DOHH2 (cell line): ENCODE results near the gene OR51A4.
"Not testable (repeated sequence)": the region's sequence is repeated elsewhere in the genome, so short reads cannot be mapped to it uniquely, and the experiment has no call there.

Experiments
- H3F3A ChIP-seq: fragments of 200-600 bp; sonication (generic), shearing (Covaris generic); 2 replicates; pipeline ENCODE4 v1.6.0; 2016; ENCODE audit warnings: antibody characterized with exemption, mild to moderate bottlenecking; ENCODE audit not compliant: control insufficient read depth, insufficient read depth
- H3K27ac ChIP-seq: fragments of 200-600 bp; sonication (generic); 2 replicates; pipeline ENCODE4 v1.5.1; 2014; ENCODE audit warnings: low read depth, mild to moderate bottlenecking, low read length, moderate library complexity
- H3K27me3 ChIP-seq: fragments of 200-600 bp; sonication (generic); 2 replicates; pipeline ENCODE4 v1.6.1; 2014; ENCODE audit warnings: mild to moderate bottlenecking, low read length, mixed read lengths; ENCODE audit not compliant: control insufficient read depth
- H3K36me3 ChIP-seq: fragments of 200-600 bp; sonication (generic); 2 replicates; pipeline ENCODE4 v1.6.1; 2014; ENCODE audit warnings: mild to moderate bottlenecking, low read length, moderate library complexity, mixed read lengths; ENCODE audit not compliant: control insufficient read depth
- H3K4me1 ChIP-seq: fragments of 200-600 bp; sonication (generic); 2 replicates; pipeline ENCODE4 v1.6.1; 2014; ENCODE audit warnings: mild to moderate bottlenecking, low read length, mixed read lengths; ENCODE audit not compliant: control insufficient read depth
- H3K4me2 ChIP-seq: fragments of 200-600 bp; sonication (generic); 2 replicates; pipeline ENCODE4 v1.6.0; 2014; ENCODE audit warnings: mild to moderate bottlenecking, low read length, moderate library complexity
- H3K4me3 ChIP-seq: fragments of 200-600 bp; sonication (generic); 2 replicates; pipeline ENCODE4 v1.5.1; 2014; ENCODE audit warnings: mild to moderate bottlenecking, low read length, mixed read lengths
- H3K79me2 ChIP-seq: fragments of 200-600 bp; sonication (generic); 2 replicates; pipeline ENCODE4 v1.6.1; 2014; ENCODE audit warnings: mild to moderate bottlenecking, low read length, mixed read lengths; ENCODE audit not compliant: control insufficient read depth
- H3K9me2 ChIP-seq: fragments of 200-600 bp; sonication (generic); replicated peaks from 2 replicates; pipeline ENCODE4 v1.6.1; 2014; ENCODE audit warnings: mild to moderate bottlenecking, low read length, mixed read lengths; ENCODE audit not compliant: control insufficient read depth
- H3K9me3 ChIP-seq: fragments of 200-600 bp; sonication (generic); 2 replicates; pipeline ENCODE4 v1.6.1; 2014; ENCODE audit warnings: antibody characterized with exemption, low read length, mixed read lengths; ENCODE audit not compliant: control insufficient read depth, insufficient read depth
- H4K20me1 ChIP-seq: fragments of 200-600 bp; sonication (generic); 2 replicates; pipeline ENCODE4 v1.6.0; 2014; ENCODE audit warnings: low read depth, mild to moderate bottlenecking, antibody characterized with exemption, low read length, moderate library complexity; ENCODE audit not compliant: control insufficient read depth, insufficient read depth
- CTCF ChIP-seq: fragments of 200-600 bp; sonication (generic); IDR thresholded peaks from one replicate; pipeline ENCODE4 v1.5.1; 2014; ENCODE audit warnings: antibody characterized with exemption, mild to moderate bottlenecking, low read depth, low read length; ENCODE audit not compliant: poor library complexity, severe bottlenecking
- EZH2phosphoT487 ChIP-seq: fragments of 200-600 bp; sonication (generic); IDR thresholded peaks from 2 replicates; pipeline ENCODE4 v1.6.1; 2017; ENCODE audit warnings: borderline replicate concordance, mild to moderate bottlenecking, antibody characterized with exemption, low read length, moderate library complexity, mixed read lengths

Gene OR51A4

DNA sequence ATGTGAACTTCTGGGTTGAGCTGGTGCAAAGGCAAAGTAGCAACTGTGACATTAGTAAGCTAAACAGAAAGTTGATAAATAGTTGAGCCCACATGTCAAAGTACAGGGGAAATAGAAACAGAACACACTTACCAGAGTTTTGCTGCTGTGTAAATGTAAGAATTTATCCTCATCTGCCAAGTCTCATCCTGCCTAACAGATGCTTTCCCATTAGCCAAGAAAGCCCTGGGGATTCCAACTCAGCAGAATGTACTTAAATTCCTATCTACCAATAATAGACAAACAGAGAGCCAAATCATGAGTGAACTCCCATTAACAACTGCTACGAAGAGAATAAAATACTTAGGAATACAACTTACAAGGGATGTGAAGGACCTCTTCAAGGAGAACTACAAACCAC is 15.4 kb upstream of the OR51A4 start:
- TF ChIP-seq EZH2phosphoT487 (no peak), CTCF (no peak)
- no peaks in the 10 kb centered on the region for H3K9me3 ChIP-seq
- no peak overlapping the region for H3K4me2 ChIP-seq
- H3K27ac ChIP-seq = no peak overlapping the region
- H3K4me3 ChIP-seq = no peak overlapping the region
- no peaks in the 10 kb centered on the region for H3K79me2 ChIP-seq
- no peaks in the 10 kb centered on the region for H3K27me3 ChIP-seq
- H3F3A ChIP-seq = no peaks in the 10 kb centered on the region
- H4K20me1 ChIP-seq = no peaks in the 10 kb centered on the region
- no peaks in the 10 kb centered on the region for H3K4me1 ChIP-seq
- no peaks in the 10 kb centered on the region for H3K36me3 ChIP-seq
- H3K9me2 ChIP-seq = no peaks in the 10 kb centered on the region

DNA sequence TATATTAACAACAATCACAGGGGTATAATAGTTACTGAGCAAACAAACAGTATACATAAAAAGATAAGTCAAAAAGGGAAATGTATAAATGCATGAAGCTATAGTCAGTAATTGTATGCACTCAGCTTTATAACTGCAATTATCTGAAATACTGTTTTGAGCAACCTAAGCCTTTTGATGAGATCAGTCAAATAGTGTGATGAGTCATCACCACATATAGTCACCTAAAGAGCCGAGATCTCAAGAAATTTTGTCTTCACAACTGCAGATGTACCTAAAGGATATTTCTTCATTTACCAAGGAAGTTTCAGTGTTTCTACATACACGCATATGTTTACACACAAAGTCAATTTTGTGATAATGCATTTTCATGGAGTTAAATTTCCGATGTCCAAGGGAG is 13.5 kb upstream of the OR51A4 start:
- Histone ChIP-seq H3K27ac (no peak overlapping the region), H4K20me1 (no peaks in the 10 kb centered on the region)
- TF ChIP-seq EZH2phosphoT487 (no peak), CTCF (no peak)

DNA sequence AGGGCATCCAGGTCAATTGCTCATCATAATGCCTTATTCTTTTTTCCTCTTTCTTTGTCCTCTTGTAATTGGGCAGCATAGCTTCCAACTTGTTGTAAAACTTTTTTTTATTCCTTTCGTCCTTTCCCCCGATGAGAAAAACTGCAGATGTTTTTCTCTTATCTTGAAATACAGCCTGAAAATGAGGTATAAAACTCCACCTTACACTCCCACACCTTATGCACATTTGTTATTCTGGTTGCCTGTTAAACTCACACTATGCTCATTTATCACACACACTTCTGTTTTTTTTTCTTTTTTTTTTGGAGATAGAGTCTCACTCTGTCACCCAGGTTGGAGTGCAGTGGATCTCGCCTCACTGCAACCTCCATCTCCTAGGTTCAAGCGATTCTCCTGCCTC is 10.0 kb upstream of the OR51A4 start:
- Histone ChIP-seq H3K9me2 (no peaks in the 10 kb centered on the region), H3K4me1 (no peaks in the 10 kb centered on the region), H3K4me3 (no peak overlapping the region), H3K27me3 (no peaks in the 10 kb centered on the region), H3K27ac (no peak overlapping the region), H3F3A (no peaks in the 10 kb centered on the region), H3K9me3 (no peaks in the 10 kb centered on the region), H3K4me2 (no peak overlapping the region), H3K36me3 (no peaks in the 10 kb centered on the region), H3K79me2 (no peaks in the 10 kb centered on the region), H4K20me1 (no peaks in the 10 kb centered on the region)
- TF ChIP-seq EZH2phosphoT487 = no peak
- TF ChIP-seq CTCF = no peak

More for the DNA sequence above, 13.5 kb upstream of the OR51A4 start:
- H3K9me2 ChIP-seq = no peaks in the 10 kb centered on the region
- no peaks in the 10 kb centered on the region for H3K9me3 ChIP-seq
- H3K4me3 ChIP-seq = no peak overlapping the region
- no peak overlapping the region for H3K4me2 ChIP-seq
- no peaks in the 10 kb centered on the region for H3K79me2 ChIP-seq
- H3K36me3 ChIP-seq = no peaks in the 10 kb centered on the region
- no peaks in the 10 kb centered on the region for H3K27me3 ChIP-seq
- no peaks in the 10 kb centered on the region for H3F3A ChIP-seq
- H3K4me1 ChIP-seq = no peaks in the 10 kb centered on the region

DNA sequence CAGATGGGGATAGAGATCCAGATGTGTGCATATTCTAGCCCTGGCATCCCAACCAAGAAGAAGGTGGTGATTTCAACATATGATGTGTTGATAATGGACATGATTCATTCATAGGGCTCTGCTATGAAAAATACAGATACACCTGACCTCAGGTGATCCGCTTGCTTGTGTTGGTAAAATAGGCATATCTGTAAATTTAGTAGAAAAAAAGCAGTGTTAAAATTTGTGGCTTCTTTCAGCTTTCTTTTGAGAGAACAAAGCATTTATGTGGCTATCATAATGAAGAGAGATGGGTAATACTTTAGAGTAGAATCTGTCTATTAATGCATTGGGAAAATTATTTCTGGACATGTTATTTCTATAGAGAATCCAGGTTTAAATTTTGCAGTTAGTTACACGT is 8.2 kb upstream of the OR51A4 start, which contains the start of gene OR51A2:
Gene OR51A2 (minus strand): TSS at position 101 of the 400 bp plus-strand sequence. CDS start 0 bp downstream, at position 101.
- H3K4me3 ChIP-seq, H3F3A ChIP-seq, H3K9me3 ChIP-seq, H3K27me3 ChIP-seq, H3K4me1 ChIP-seq, H3K27ac ChIP-seq, H4K20me1 ChIP-seq, H3K36me3 ChIP-seq, H3K4me2 ChIP-seq, H3K79me2 ChIP-seq, H3K9me2 ChIP-seq: not testable (repeated sequence)
